OCI-LY7 (cell line): ENCODE measurements around the gene OPRL1.
"Not testable (repeated sequence)": the region's sequence is repeated elsewhere in the genome, so short reads cannot be mapped to it uniquely, and the experiment has no call there.

ENCODE experiments used
- CTCF ChIP-seq: fragments of 200-600 bp; sonication (generic); conservative IDR thresholded peaks from 2 replicates; pipeline ENCODE4 v1.5.1; 2014; ENCODE audit warnings: mild to moderate bottlenecking, antibody characterized with exemption, low read length, moderate library complexity, mixed read lengths
- EZH2phosphoT487 ChIP-seq: fragments of 200-600 bp; sonication (generic); IDR thresholded peaks from 2 replicates; pipeline ENCODE4 v1.6.1; 2018; ENCODE audit warnings: low read depth, borderline replicate concordance, mild to moderate bottlenecking, mixed run types, antibody characterized with exemption, low read length, moderate library complexity, mixed read lengths

GRCh38 chr20:64134744-64135143, 54.9 kb downstream of the OPRL1 start:
- not testable (repeated sequence) for TF ChIP-seq CTCF, EZH2phosphoT487
